DOHH2 (cell line): ENCODE results near the gene PDGFRA.

ENCODE experiments used
- EZH2phosphoT487 ChIP-seq: fragments of 200-600 bp; sonication (generic); IDR thresholded peaks from 2 replicates; pipeline ENCODE4 v1.6.1; 2017; ENCODE audit warnings: borderline replicate concordance, mild to moderate bottlenecking, antibody characterized with exemption, low read length, moderate library complexity, mixed read lengths
- TF ChIP-seq, protein P1 (sequence below): fragments of 200-600 bp; sonication (generic); IDR thresholded peaks from one replicate; pipeline ENCODE4 v1.5.1; 2014; ENCODE audit warnings: antibody characterized with exemption, mild to moderate bottlenecking, low read depth, low read length; ENCODE audit not compliant: poor library complexity, severe bottlenecking

DNA sequence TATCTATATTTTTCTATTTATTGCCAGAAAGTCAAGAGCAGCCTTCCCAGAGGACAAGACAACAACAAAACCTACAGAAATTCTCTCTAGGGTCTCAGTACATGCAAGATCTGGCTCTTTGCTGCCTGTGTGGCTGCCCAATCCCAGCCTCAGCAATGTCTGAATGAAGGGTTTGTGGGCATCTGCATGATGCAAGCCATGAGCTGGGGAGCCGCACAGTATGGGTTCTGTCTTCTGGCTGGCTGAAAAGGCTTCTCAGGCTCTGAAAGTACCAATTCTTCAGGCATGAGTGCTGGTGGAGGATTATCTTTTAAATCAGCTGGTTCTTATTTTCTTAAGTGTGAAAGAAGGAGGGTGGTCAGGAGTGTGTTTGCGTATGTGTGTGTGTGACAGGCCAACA lies 104.6 kb downstream of the PDGFRA start:
- TF ChIP-seq, protein P1, sequence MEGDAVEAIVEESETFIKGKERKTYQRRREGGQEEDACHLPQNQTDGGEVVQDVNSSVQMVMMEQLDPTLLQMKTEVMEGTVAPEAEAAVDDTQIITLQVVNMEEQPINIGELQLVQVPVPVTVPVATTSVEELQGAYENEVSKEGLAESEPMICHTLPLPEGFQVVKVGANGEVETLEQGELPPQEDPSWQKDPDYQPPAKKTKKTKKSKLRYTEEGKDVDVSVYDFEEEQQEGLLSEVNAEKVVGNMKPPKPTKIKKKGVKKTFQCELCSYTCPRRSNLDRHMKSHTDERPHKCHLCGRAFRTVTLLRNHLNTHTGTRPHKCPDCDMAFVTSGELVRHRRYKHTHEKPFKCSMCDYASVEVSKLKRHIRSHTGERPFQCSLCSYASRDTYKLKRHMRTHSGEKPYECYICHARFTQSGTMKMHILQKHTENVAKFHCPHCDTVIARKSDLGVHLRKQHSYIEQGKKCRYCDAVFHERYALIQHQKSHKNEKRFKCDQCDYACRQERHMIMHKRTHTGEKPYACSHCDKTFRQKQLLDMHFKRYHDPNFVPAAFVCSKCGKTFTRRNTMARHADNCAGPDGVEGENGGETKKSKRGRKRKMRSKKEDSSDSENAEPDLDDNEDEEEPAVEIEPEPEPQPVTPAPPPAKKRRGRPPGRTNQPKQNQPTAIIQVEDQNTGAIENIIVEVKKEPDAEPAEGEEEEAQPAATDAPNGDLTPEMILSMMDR, result no peak
- no peak for TF ChIP-seq EZH2phosphoT487
